A549 (cell line): Measurements from ENCODE around the gene EFCAB11. TPM values are rescaled to one million over a fixed set of nuclear protein-coding genes. Genes with fewer than 3 reads are reported as not detected.

ENCODE experiments used
- ATAC-seq, 2 experiments: fragments of 200-7000 bp in 1 of 2; fragments of >200 bp in 1 of 2; cut with Nextera tagmentation in 1 of 2; cut with Tn5 transposase in 1 of 2; 3 replicates each; pipeline versions ENCODE4 v1.8.0 to v1.9.1; 2018 to 2020; ENCODE audit warnings: mild to moderate bottlenecking in 1 of 2, moderate library complexity in 1 of 2
- CTCF ChIA-PET: fragments of 300-600 bp; sonication (Branson Sonifier 250); formaldehyde crosslinking; extraction: SDS; loops from one replicate; lab custom pipeline; 2021; ENCODE audit warnings: antibody characterized with exemption, inconsistent platforms; lab: Yijun Ruan, JAX
- POLR2A ChIA-PET: fragments of 350-600 bp; formaldehyde crosslinking; extraction: SDS; loops from one replicate; lab custom pipeline; 2021; ENCODE audit warnings: antibody characterized with exemption, inconsistent platforms; lab: Yijun Ruan, JAX
- DNase-seq, 2 experiments: peaks; one replicate each; pipeline versions ENCODE4 v3.0.0 to v3.0.0-alpha.2; 2011 to 2016; ENCODE audit warnings: low read depth in 1 of 2, low spot score in 1 of 2
- FAIRE-seq: peaks from 2 replicates; lab custom pipeline; 2011; peaks lifted over from hg19 to GRCh38; lab: Jason Lieb, UNC
- H3K27ac ChIP-seq, 2 experiments: fragments of >200 bp; sonication (Bioruptor Twin); formaldehyde crosslinking; 3 replicates each; pipeline ENCODE4 v1.5.1; 2016 to 2017
- H3K4me1 ChIP-seq: fragments of >200 bp; sonication (Bioruptor Twin); formaldehyde crosslinking; 3 replicates; pipeline ENCODE4 v1.6.1; 2016
- H3K4me2 ChIP-seq: fragments of >200 bp; sonication (Bioruptor Twin); formaldehyde crosslinking; 3 replicates; pipeline ENCODE4 v1.6.1; 2016
- H3K4me3 ChIP-seq: fragments of >200 bp; sonication (Bioruptor Twin); formaldehyde crosslinking; 3 replicates; pipeline ENCODE4 v1.5.1; 2016
- H3K9me3 ChIP-seq: fragments of >200 bp; sonication (Bioruptor Twin); formaldehyde crosslinking; 3 replicates; pipeline ENCODE4 v1.6.1; 2016
- CBX2 ChIP-seq: fragments of 200-600 bp; sonication (generic); IDR thresholded peaks from 2 replicates; pipeline ENCODE4 v1.6.1; 2016; ENCODE audit warnings: low read depth, mild to moderate bottlenecking, borderline replicate concordance
- CHD2 ChIP-seq: fragments of 150-350 bp; IDR thresholded peaks from 2 replicates; pipeline ENCODE4 v1.6.1; 2014; ENCODE audit warnings: low read length; ENCODE audit not compliant: partially characterized antibody
- CTCF ChIP-seq: fragments of >200 bp; sonication (Bioruptor Twin); formaldehyde crosslinking; IDR thresholded peaks from 3 replicates; pipeline ENCODE4 v1.5.1; 2016
- ELK1 ChIP-seq: fragments of 150-350 bp; IDR thresholded peaks from 2 replicates; pipeline ENCODE4 v1.6.1; 2014; ENCODE audit warnings: low read depth, mild to moderate bottlenecking, low read length
- EP300 ChIP-seq, 2 experiments: fragments of >200 bp; sonication (Bioruptor Twin); formaldehyde crosslinking; IDR thresholded peaks; 2 replicates in 1 of 2; 3 replicates in 1 of 2; pipeline ENCODE4 v1.6.1; 2016 to 2017
- FOSB ChIP-seq: fragments of 250-450 bp; sonication (Bioruptor Pico); IDR thresholded peaks from 2 replicates; pipeline ENCODE4 v1.5.0; 2020; ENCODE audit warnings: mild to moderate bottlenecking, moderate library complexity
- FOSL2 ChIP-seq, 2 experiments: fragments of 450-650 bp in 1 of 2; fragments of >200 bp in 1 of 2; sonication (Bioruptor Twin) in 1 of 2; formaldehyde crosslinking; IDR thresholded peaks; 2 replicates each; pipeline versions ENCODE4 v1.5.0 to v1.6.1; 2016 to 2020; ENCODE audit warnings: mild to moderate bottlenecking in 1 of 2, moderate library complexity in 1 of 2
- FOXS1 ChIP-seq: fragments of 250-450 bp; sonication (Bioruptor Pico); IDR thresholded peaks from 2 replicates; pipeline ENCODE4 v1.5.0; 2020; ENCODE audit warnings: mild to moderate bottlenecking, moderate library complexity
- GATA3 ChIP-seq: IDR thresholded peaks from 2 replicates; pipeline ENCODE4 v1.6.1; 2012; ENCODE audit warnings: borderline replicate concordance
- HES2 ChIP-seq: fragments of >200 bp; sonication (Bioruptor Twin); formaldehyde crosslinking; IDR thresholded peaks from 2 replicates; pipeline ENCODE4 v1.6.1; 2016
- HMGXB4 ChIP-seq: fragments of 250-450 bp; sonication (Bioruptor Pico); IDR thresholded peaks from 2 replicates; pipeline ENCODE4 v1.5.0; 2021; ENCODE audit warnings: mild to moderate bottlenecking, moderate library complexity, borderline replicate concordance
- MAX ChIP-seq: IDR thresholded peaks from 2 replicates; pipeline ENCODE4 v1.6.1; 2012
- NR3C1 ChIP-seq: fragments of >200 bp; sonication (Bioruptor Twin); formaldehyde crosslinking; IDR thresholded peaks from 3 replicates; pipeline ENCODE4 v1.6.1; 2017
- PHF8 ChIP-seq: fragments of 200-600 bp; sonication (generic); IDR thresholded peaks from 2 replicates; pipeline ENCODE4 v1.6.1; 2016; ENCODE audit warnings: low read depth, mild to moderate bottlenecking, antibody characterized with exemption, moderate library complexity, borderline replicate concordance
- RAD21 ChIP-seq, 2 experiments: fragments of >200 bp in 1 of 2; sonication (Bioruptor Twin) in 1 of 2; formaldehyde crosslinking in 1 of 2; IDR thresholded peaks in 1 of 2; conservative IDR thresholded peaks in 1 of 2; 2 replicates in 1 of 2; 3 replicates in 1 of 2; pipeline ENCODE4 v1.6.1; 2012 to 2018; ENCODE audit warnings: inconsistent platforms in 1 of 2
- RNF2 ChIP-seq: fragments of 200-600 bp; sonication (generic); IDR thresholded peaks from 2 replicates; pipeline ENCODE4 v1.6.1; 2016; ENCODE audit warnings: low read depth, mild to moderate bottlenecking, antibody characterized with exemption, moderate library complexity, borderline replicate concordance
- WGBS: methylation state at CpG from one replicate; pipeline ENCODE4 v1.1.6; 2017; ENCODE audit errors: missing lambda C conversion rate; 5-methylcytosine and 5-hydroxymethylcytosine counted together
- polyA plus RNA-seq, 4 experiments: library from polyadenylated mRNA; depleted of rRNA in 3 of 4; stranded (reverse); fragments of >200 nt; fragmentation: RNase III in 1 of 4; extraction: RNeasy Plus Mini Kit Qiagen cat#74134 plus additional on column Dnase treatment in 1 of 4; gene quantifications; 2 replicates in 3 of 4; 3 replicates in 1 of 4; pipeline ENCODE4 v1.2.3, GENCODE V29; 2011 to 2017

Gene EFCAB11
- polyA plus RNA-seq, 2 of the 4 experiments (the other 2 are of a cell fraction), result 18.8 to 19.6 TPM

- CTCF ChIA-PET, result interaction anchor here (0.6 to 1.9 kb wide), 2 partner anchors 299 to 1181 kb away, joined by 3 to 4 read pairs; no protein-coding TSS in a partner anchor
- POLR2A ChIA-PET, result no interaction called here
- FAIRE-seq, result no peak
- 39% methylated on average over 2 of the region's 2 CpGs for WGBS
- Histone ChIP-seq H3K9me3 (no peaks in the 10 kb centered on the region), H3K27ac (no peak overlapping the region), H3K4me3 (no peak overlapping the region), H3K4me2 (no peak overlapping the region), H3K4me1 (peaks cover 16% of the 10 kb centered on the region)
- DNase-seq, result no peak
- no peak for ATAC-seq
- TF ChIP-seq CHD2 (no peak), RAD21 (conservative IDR thresholded peaks at IDR 0.05 in 1 of 2, IDR thresholded peaks at IDR 0.05 in 1 of 2) (peak; percentile 26 to 28; a peak in 1 of 5 replicates), CTCF (peak; percentile 19; the same call in 2 of the 3 replicates)
Observed at GRCh38 chr14:89848165-89848564, 106.4 kb downstream of the EFCAB11 start.

GRCh38 chr14:89845346-89845745, 109.2 kb downstream of the EFCAB11 start:
- POLR2A ChIA-PET, result no interaction called here
- H3K27ac ChIP-seq, result peak overlapping the region; percentile 59 to 79; a peak in 5 of 6 replicates
- no peak for TF ChIP-seq FOSB (CRISPR knock-in tag)
- TF ChIP-seq HMGXB4, result no peak
- TF ChIP-seq FOSL2 (IDR thresholded peaks at IDR 0.05), result no peak
- TF ChIP-seq FOSL2 (CRISPR knock-in tag; IDR thresholded peaks at IDR 0.05), result peak; percentile 57
- TF ChIP-seq EP300 (IDR thresholded peaks at IDR 0.05), result peak in 1 of 2 experiments; percentile 30; a peak in 1 of 5 replicates
- TF ChIP-seq, all 56 proteins: peak for 2
- Histone ChIP-seq H3K4me2 (peak overlapping the region; percentile 53), H3K4me3 (no peak overlapping the region), H3K9me3 (no peaks in the 10 kb centered on the region), H3K4me1 (peaks cover 16% of the 10 kb centered on the region)
- DNase-seq (peak; percentile 33 to 78), FAIRE-seq (peak; percentile 59), ATAC-seq (peak; percentile 88 to 93)
- CTCF ChIA-PET, result no interaction called here
- 43% methylated on average over 5 of the region's 5 CpGs for WGBS

GRCh38 chr14:89844508-89844907, 110.0 kb downstream of the EFCAB11 start:
- POLR2A ChIA-PET, result interaction anchor here (0.6 kb wide), 1 partner anchor 521 kb away, joined by 6 read pairs; no protein-coding TSS in a partner anchor
- 100% methylated on average over 1 of the region's 1 CpG for WGBS
- no peak for DNase-seq

More at GRCh38 chr14:89844508-89844907, 110.0 kb downstream of the EFCAB11 start:
- TF ChIP-seq GATA3 (no peak), ELK1 (no peak), MAX (no peak), HES2 (no peak), RNF2 (no peak), NR3C1 (no peak), FOXS1 (no peak), CBX2 (no peak), PHF8 (no peak)
- CTCF ChIA-PET, result no interaction called here
- no peaks in the 10 kb centered on the region for H3K9me3 ChIP-seq
- H3K4me3 ChIP-seq, result no peak overlapping the region
- peaks cover 16% of the 10 kb centered on the region for H3K4me1 ChIP-seq
- peak overlapping the region; percentile 59 to 72 for H3K27ac ChIP-seq
- FAIRE-seq (no peak), ATAC-seq (no peak)
- H3K4me2 ChIP-seq, result peak overlapping the region; percentile 53; the same call in 2 of the 3 replicates
